HG03460 (cell line): ENCODE results near the gene RXRA.

Experiments
- ATAC-seq: cut with Tn5 transposase; IDR thresholded peaks from one replicate; pipeline ENCODE4 v1.9.1; 2021; ENCODE audit not compliant: unreplicated experiment

The RXRA gene

GRCh38 chr9:134322781-134323241, 3.4 kb upstream of the RXRA start:
- ATAC-seq = no peak

GRCh38 chr9:134323741-134324358, 2.4 kb upstream of the RXRA start:
- no peak for ATAC-seq

GRCh38 chr9:134324359-134325095, 1.7 kb upstream of the RXRA start:
- ATAC-seq = no peak

GRCh38 chr9:134325096-134325812, 1.0 kb upstream of the RXRA start:
- no peak for ATAC-seq

GRCh38 chr9:134326724-134327601, 708 bp downstream of the RXRA start:
- ATAC-seq = no peak

- no peak for ATAC-seq
Observed at GRCh38 chr9:134327671-134328231, 1.5 kb downstream of the RXRA start.

GRCh38 chr9:134328341-134328840, 2.1 kb downstream of the RXRA start:
- no peak for ATAC-seq

GRCh38 chr9:134328841-134329575, 2.8 kb downstream of the RXRA start:
- ATAC-seq = no peak

GRCh38 chr9:134329576-134329855, 3.3 kb downstream of the RXRA start:
- ATAC-seq = no peak

- ATAC-seq = no peak
Observed at GRCh38 chr9:134329886-134330285, 3.6 kb downstream of the RXRA start.

- ATAC-seq = no peak
Observed at GRCh38 chr9:134330590-134330989, 4.3 kb downstream of the RXRA start.

GRCh38 chr9:134331186-134332025, 5.2 kb downstream of the RXRA start:
- no peak for ATAC-seq

- no peak for ATAC-seq
Observed at GRCh38 chr9:134332266-134332665, 6.0 kb downstream of the RXRA start.

GRCh38 chr9:134332841-134333233, 6.6 kb downstream of the RXRA start:
- no peak for ATAC-seq

- ATAC-seq = no peak
Observed at GRCh38 chr9:134333234-134333873, 7.1 kb downstream of the RXRA start.

GRCh38 chr9:134333874-134334581, 7.8 kb downstream of the RXRA start:
- ATAC-seq = no peak

- ATAC-seq = no peak
Observed at GRCh38 chr9:134335061-134335460, 8.8 kb downstream of the RXRA start.
